Activated T-cell treated with anti-CD3 and anti-CD28 coated beads for 4 hours (primary cell): ENCODE results near the gene CRYGB.
"Not testable (repeated sequence)": the region's sequence is repeated elsewhere in the genome, so short reads cannot be mapped to it uniquely, and the experiment has no call there.

ENCODE experiments used
- DNase-seq: peaks from one replicate; pipeline ENCODE4 v3.0.0-alpha.2; 2020

CRYGB gene

GRCh38 chr2:208112273-208112745 is 33.6 kb downstream of the CRYGB start:
- not testable (repeated sequence) for DNase-seq

- DNase-seq = no peak
These were observed 42.3 kb downstream of the CRYGB start for GRCh38 chr2:208103616-208104015.

- DNase-seq = no peak
These were observed 44.0 kb downstream of the CRYGB start for GRCh38 chr2:208101716-208102631.

- no peak for DNase-seq
These were observed 46.1 kb downstream of the CRYGB start for GRCh38 chr2:208099682-208100470.

- not testable (repeated sequence) for DNase-seq
These were observed 47.3 kb downstream of the CRYGB start for GRCh38 chr2:208098701-208099100.

- DNase-seq = no peak
These were observed 47.7 kb downstream of the CRYGB start for GRCh38 chr2:208098267-208098666.

GRCh38 chr2:208097801-208098200 is 48.2 kb downstream of the CRYGB start:
- no peak for DNase-seq

GRCh38 chr2:208097313-208097712 is 48.6 kb downstream of the CRYGB start:
- no peak for DNase-seq

GRCh38 chr2:208096080-208096479 is 49.9 kb downstream of the CRYGB start:
- DNase-seq = no peak

GRCh38 chr2:208093128-208093527 is 52.8 kb downstream of the CRYGB start:
- DNase-seq = no peak
